Colonic mucosa (tissue), 4 donors: ENCODE data around the gene RTP4. TPM values are rescaled to one million over a fixed set of nuclear protein-coding genes. Genes with fewer than 3 reads are reported as not detected.

Experiments used
- DNase-seq: peaks from one replicate; pipeline ENCODE4 v3.0.0-alpha.2; 2020
- H3K27ac ChIP-seq: fragments of 200-600 bp; one replicate; pipeline ENCODE4 v1.8.0; 2021
- H3K27me3 ChIP-seq: fragments of 200-600 bp; one replicate; pipeline ENCODE4 v1.8.0; 2021
- H3K36me3 ChIP-seq: fragments of 200-600 bp; one replicate; pipeline ENCODE4 v1.8.0; 2021
- H3K4me1 ChIP-seq: fragments of 200-600 bp; one replicate; pipeline ENCODE4 v1.8.0; 2021; ENCODE audit warnings: mild to moderate bottlenecking
- H3K4me3 ChIP-seq: fragments of 200-600 bp; one replicate; pipeline ENCODE4 v1.8.0; 2021
- H3K9ac ChIP-seq, 2 donors: one replicate each; pipeline ENCODE4 v1.7.0; 2013; ENCODE audit warnings: control low read depth in 2 of 2, low read depth in 2 of 2, low read length in 2 of 2
- H3K9me3 ChIP-seq: fragments of 200-600 bp; one replicate; pipeline ENCODE4 v1.8.0; 2021
- CTCF ChIP-seq: fragments of 200-600 bp; IDR thresholded peaks from one replicate; pipeline ENCODE4 v1.8.0; 2022; ENCODE audit warnings: antibody characterized with exemption, mild to moderate bottlenecking
- intact Hi-C: fragments of 100-400 bp; cut with DNase I; formaldehyde crosslinking; loops from one replicate; pipeline ENCODE4 v1.14.1; 2022
- total RNA-seq, 2 donors: library from RNA; stranded (reverse); fragmentation: NEBNext Ultra II Directional in 1 of 2; extraction: Animal tissue kit (Norgen Biotek cat#: 25700) in 1 of 2; gene quantifications; one replicate each; pipeline ENCODE4 v1.2.1, GENCODE V29; 2021
- donor health status: healthy.
- donor health status: DM: no; HTN: no; CAD: no.
- donor health status: DM: no; HTN: no; CAD: no.

The RTP4 gene
- total RNA-seq, 2 donors from 2014 or later = 4.3 to 5.3 TPM

- no peak for TF ChIP-seq CTCF
- Histone ChIP-seq H3K9me3 (no peaks in the 10 kb centered on the region), H3K4me1 (no peaks in the 10 kb centered on the region), H3K9ac (no peak overlapping the region), H3K27ac (no peak overlapping the region), H3K4me3 (no peak overlapping the region), H3K27me3 (no peaks in the 10 kb centered on the region), H3K36me3 (no peaks in the 10 kb centered on the region)
- DNase-seq = no peak
- intact Hi-C loops = no loop called here
Observed at GRCh38 chr3:187336322-187336721, 31.9 kb upstream of the RTP4 start.

- no peak overlapping the region for H3K27ac ChIP-seq
- H3K9me3 ChIP-seq = no peaks in the 10 kb centered on the region
- H3K36me3 ChIP-seq = no peaks in the 10 kb centered on the region
- no peaks in the 10 kb centered on the region for H3K4me1 ChIP-seq
- intact Hi-C loops = no loop called here
- no peak overlapping the region for H3K4me3 ChIP-seq
- no peak for TF ChIP-seq CTCF
- no peak overlapping the region for H3K9ac ChIP-seq
- no peak for DNase-seq
- H3K27me3 ChIP-seq = no peaks in the 10 kb centered on the region
Observed at GRCh38 chr3:187340578-187340977, 27.6 kb upstream of the RTP4 start.

DNA sequence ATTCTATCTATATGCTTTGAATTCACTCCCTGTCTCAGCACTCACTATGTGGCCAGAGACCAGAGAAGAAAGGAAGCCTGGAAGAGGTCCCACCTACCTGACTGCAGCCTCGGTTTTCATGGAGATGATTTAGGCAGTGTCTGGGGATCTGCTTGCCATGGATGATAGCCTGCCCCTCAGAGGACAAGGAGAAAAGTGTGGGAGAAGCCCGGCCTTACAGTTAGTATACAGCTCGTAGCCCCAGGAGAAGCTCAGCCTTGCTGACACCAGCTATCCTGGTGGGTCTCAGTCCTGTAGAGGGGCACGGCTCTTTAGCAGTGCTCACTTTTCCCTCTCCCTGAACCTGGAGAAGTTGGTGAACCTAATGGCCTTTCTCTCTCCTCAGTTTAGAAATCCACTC lies 25.9 kb upstream of the RTP4 start:
- no peak for DNase-seq
- TF ChIP-seq CTCF = no peak
- H3K4me1 ChIP-seq = no peaks in the 10 kb centered on the region
- H3K4me3 ChIP-seq = no peak overlapping the region
- no peak overlapping the region for H3K27ac ChIP-seq
- no peaks in the 10 kb centered on the region for H3K9me3 ChIP-seq
- H3K36me3 ChIP-seq = no peaks in the 10 kb centered on the region
- no peak overlapping the region for H3K9ac ChIP-seq
- intact Hi-C loops = no loop called here
- no peaks in the 10 kb centered on the region for H3K27me3 ChIP-seq

- Histone ChIP-seq H3K9me3 (no peaks in the 10 kb centered on the region), H3K9ac (no peak overlapping the region), H3K27me3 (no peaks in the 10 kb centered on the region), H3K27ac (no peak overlapping the region), H3K4me3 (no peak overlapping the region), H3K4me1 (no peaks in the 10 kb centered on the region), H3K36me3 (no peaks in the 10 kb centered on the region)
- DNase-seq = no peak
- TF ChIP-seq CTCF = no peak
- intact Hi-C loops = no loop called here
Observed at GRCh38 chr3:187343670-187344069, 24.5 kb upstream of the RTP4 start.

- no peak for TF ChIP-seq CTCF
- intact Hi-C loops = no loop called here
- no peak overlapping the region for H3K27ac ChIP-seq
- H3K4me3 ChIP-seq = no peak overlapping the region
- no peak overlapping the region for H3K9ac ChIP-seq
- H3K36me3 ChIP-seq = no peaks in the 10 kb centered on the region
- no peaks in the 10 kb centered on the region for H3K9me3 ChIP-seq
- peak; percentile 47 for DNase-seq
- peaks cover 5% of the 10 kb centered on the region for H3K4me1 ChIP-seq
- no peaks in the 10 kb centered on the region for H3K27me3 ChIP-seq
Observed at GRCh38 chr3:187352581-187353575, 15.3 kb upstream of the RTP4 start.
